Inflammatory macrophage treated with lipopolysaccharide for 1 hour (primary cell): ENCODE data around the gene ERVW-1.
"Not testable (repeated sequence)": the region's sequence is repeated elsewhere in the genome, so short reads cannot be mapped to it uniquely, and the experiment has no call there.

ENCODE experiments used
- DNase-seq, 2 donors: peaks; one replicate each; pipeline ENCODE4 v3.0.0-alpha.2; 2020 to 2022

Gene ERVW-1

GRCh38 chr7:92468589-92468988, 9.2 kb downstream of the ERVW-1 start:
- not testable (repeated sequence) for DNase-seq

- no peak for DNase-seq
Measured at GRCh38 chr7:92466682-92467081, 11.1 kb downstream of the ERVW-1 start.

- DNase-seq = no peak
Measured at GRCh38 chr7:92464515-92464914, 13.2 kb downstream of the ERVW-1 start.

- DNase-seq = no peak
Measured at GRCh38 chr7:92462560-92462959, 15.2 kb downstream of the ERVW-1 start.

- DNase-seq = peak in 1 of 2 donors; percentile 42
Measured at GRCh38 chr7:92461027-92462003, 16.4 kb downstream of the ERVW-1 start.

- DNase-seq = no peak
Measured at GRCh38 chr7:92460510-92460909, 17.2 kb downstream of the ERVW-1 start.

- DNase-seq = no peak
Measured at GRCh38 chr7:92460109-92460508, 17.6 kb downstream of the ERVW-1 start.

- DNase-seq = no peak
Measured at GRCh38 chr7:92456236-92456635, 21.5 kb downstream of the ERVW-1 start.

GRCh38 chr7:92451645-92452044, 26.1 kb downstream of the ERVW-1 start:
- no peak for DNase-seq

- DNase-seq = peak; percentile 71 to 77
Measured at GRCh38 chr7:92448205-92448747, 29.5 kb downstream of the ERVW-1 start.

- peak; percentile 86 to 91 for DNase-seq
Measured at GRCh38 chr7:92447345-92448204, 30.2 kb downstream of the ERVW-1 start, which contains the start of gene GATAD1. TSS of gene GATAD1 (plus strand) at chr7:92447482. CDS start at chr7:92447730, 248 bp downstream.

GRCh38 chr7:92446869-92447344, 30.8 kb downstream of the ERVW-1 start:
- no peak for DNase-seq

- DNase-seq = not testable (repeated sequence)
Measured at GRCh38 chr7:92442720-92443119, 35.0 kb downstream of the ERVW-1 start.

GRCh38 chr7:92437956-92438491, 39.7 kb downstream of the ERVW-1 start:
- DNase-seq = no peak

GRCh38 chr7:92436612-92437445, 40.9 kb downstream of the ERVW-1 start:
- peak; percentile 47 to 67 for DNase-seq

GRCh38 chr7:92435542-92435941, 42.2 kb downstream of the ERVW-1 start:
- no peak for DNase-seq

GRCh38 chr7:92433019-92433418, 44.7 kb downstream of the ERVW-1 start:
- no peak for DNase-seq

GRCh38 chr7:92432299-92432946, 45.3 kb downstream of the ERVW-1 start:
- DNase-seq = no peak

- DNase-seq = no peak
Measured at GRCh38 chr7:92427193-92427592, 50.6 kb downstream of the ERVW-1 start.

- DNase-seq = peak in 1 of 2 donors; percentile 15
Measured at GRCh38 chr7:92425311-92425947, 52.3 kb downstream of the ERVW-1 start.

- peak; percentile 26 to 37 for DNase-seq
Measured at GRCh38 chr7:92423710-92424131, 54.0 kb downstream of the ERVW-1 start.
